Measurements from ENCODE around the gene MVD. TPM values are rescaled to one million over a fixed set of nuclear protein-coding genes. Genes with fewer than 3 reads are reported as not detected.

MVD gene
- total and polyA plus RNA-seq, 4 donors, result 39.1 to 135 (median 119) TPM

DNA sequence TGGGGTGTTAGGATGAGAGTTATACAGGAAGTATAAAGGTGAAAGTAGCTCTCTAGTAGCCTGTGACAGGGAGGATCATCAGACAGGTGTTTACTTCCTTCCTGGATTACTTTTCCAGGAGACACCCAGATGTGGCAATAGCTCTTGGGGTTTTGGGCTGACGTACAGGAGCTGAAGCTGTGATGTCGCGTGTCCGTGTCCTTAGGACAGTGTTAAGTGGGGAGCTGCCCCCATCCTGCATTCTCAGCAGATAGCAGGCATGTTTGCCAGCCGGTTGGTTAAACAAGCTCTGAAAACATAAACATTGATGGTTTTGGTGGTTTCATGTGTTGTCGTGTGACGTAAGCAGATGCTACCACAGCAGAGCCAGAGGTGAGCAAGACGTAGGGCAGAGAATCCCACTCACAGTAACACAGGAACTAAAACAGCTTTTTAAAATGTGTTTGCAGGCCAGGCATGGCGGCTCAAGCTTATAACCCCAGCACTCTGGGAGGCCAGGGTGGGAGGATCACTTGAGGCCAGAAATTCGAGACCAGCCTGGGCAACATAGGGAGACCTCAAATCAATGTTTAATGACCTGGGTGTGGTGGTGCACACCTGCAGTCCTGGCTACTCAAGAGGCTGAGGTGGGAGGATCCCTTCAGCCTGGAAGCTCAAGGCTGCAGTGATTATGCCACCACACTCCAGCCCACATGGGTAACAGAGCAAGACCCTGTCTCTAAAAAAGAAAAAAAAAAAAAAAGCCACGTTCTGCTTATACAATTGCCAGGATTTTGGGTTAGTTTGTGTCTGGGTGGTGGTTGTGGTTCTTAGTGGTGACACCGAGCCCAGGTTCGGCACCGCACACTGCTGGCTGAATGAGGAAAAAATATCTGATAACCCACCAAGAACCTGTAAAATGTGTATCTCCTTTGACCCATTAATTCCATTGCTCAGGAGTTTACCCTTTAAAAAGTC lies 42.8 kb downstream of the MVD start:
- H3K36me3 ChIP-seq (ENCODE audit: control insufficient read depth in 4 of 4, insufficient read depth in 4 of 4, low read length in 4 of 4), result peaks cover 10 to 49% (median 21%) of the 10 kb centered on the region in 4 donors
- H3K4me1 ChIP-seq (ENCODE audit: control insufficient read depth in 5 of 5, insufficient read depth in 5 of 5, low read length in 5 of 5), result peaks cover 0 to 3% (median 0%) of the 10 kb centered on the region in 5 donors
- no peaks in the 10 kb centered on the region for H3K27me3 ChIP-seq (ENCODE audit: control insufficient read depth in 3 of 3, insufficient read depth in 3 of 3, low read length in 2 of 3)
- H3K9ac ChIP-seq (ENCODE audit: insufficient read depth in 1 of 2, low read length in 2 of 2), result no peak overlapping the region
- no peak overlapping the region for H3K4me3 ChIP-seq
- no peak for DNase-seq
- no peak overlapping the region for H3K27ac ChIP-seq (ENCODE audit: low read depth in 1 of 2, low read length in 1 of 2)
- TF ChIP-seq, protein P1, sequence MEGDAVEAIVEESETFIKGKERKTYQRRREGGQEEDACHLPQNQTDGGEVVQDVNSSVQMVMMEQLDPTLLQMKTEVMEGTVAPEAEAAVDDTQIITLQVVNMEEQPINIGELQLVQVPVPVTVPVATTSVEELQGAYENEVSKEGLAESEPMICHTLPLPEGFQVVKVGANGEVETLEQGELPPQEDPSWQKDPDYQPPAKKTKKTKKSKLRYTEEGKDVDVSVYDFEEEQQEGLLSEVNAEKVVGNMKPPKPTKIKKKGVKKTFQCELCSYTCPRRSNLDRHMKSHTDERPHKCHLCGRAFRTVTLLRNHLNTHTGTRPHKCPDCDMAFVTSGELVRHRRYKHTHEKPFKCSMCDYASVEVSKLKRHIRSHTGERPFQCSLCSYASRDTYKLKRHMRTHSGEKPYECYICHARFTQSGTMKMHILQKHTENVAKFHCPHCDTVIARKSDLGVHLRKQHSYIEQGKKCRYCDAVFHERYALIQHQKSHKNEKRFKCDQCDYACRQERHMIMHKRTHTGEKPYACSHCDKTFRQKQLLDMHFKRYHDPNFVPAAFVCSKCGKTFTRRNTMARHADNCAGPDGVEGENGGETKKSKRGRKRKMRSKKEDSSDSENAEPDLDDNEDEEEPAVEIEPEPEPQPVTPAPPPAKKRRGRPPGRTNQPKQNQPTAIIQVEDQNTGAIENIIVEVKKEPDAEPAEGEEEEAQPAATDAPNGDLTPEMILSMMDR (IDR thresholded peaks at IDR 0.05; ENCODE audit: control extremely low read depth, extremely low read depth), result no peak
- ATAC-seq (ENCODE audit: insufficient read depth, low FRiP score), result no peak
- WGBS, 2 donors, result 85% methylated on average over 14 of the region's 14 CpGs
- no peaks in the 10 kb centered on the region for H3K9me3 ChIP-seq (ENCODE audit: control insufficient read depth in 4 of 4, insufficient read depth in 3 of 4, low read length in 3 of 4)

DNA sequence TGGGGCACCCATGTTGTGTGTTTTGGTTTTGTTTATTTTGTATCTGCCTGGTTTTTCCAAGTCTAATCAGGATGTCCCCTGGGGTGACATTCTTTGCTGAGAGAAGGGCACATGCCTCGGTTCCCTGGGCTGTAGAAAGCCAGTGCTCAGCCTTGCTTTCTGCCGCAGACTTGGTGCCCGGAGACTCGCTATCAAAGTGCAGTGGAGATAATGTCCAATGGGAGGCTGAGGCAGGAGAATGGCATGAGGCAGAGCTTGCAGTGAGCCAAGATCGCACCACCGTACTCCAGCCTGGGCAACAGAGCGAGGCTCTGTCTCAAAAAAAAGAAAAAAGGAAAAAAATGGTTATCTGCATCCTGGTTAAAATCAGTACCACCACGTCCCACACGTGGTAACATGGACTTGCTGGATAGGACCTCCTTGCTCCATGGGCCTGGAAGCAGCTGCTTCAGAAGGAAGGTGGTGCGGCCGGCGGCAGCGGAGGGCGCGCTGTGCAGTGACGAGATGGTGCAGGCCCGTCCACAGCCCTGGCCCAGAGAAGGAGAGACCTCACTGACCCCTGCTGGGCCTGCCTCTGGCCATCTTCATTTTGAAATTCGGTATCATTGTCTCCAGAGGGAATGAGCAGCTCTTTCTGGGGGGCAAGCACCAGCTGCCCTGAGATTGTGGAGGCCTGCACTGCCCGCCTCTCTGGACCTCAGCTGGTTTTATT lies 43.8 kb downstream of the MVD start:
- Histone ChIP-seq H3K4me3 (no peak overlapping the region), H3K4me1 (ENCODE audit: control insufficient read depth in 5 of 5, insufficient read depth in 5 of 5, low read length in 5 of 5) (peaks cover 0 to 3% (median 0%) of the 10 kb centered on the region in 5 donors), H3K27me3 (ENCODE audit: control insufficient read depth in 3 of 3, insufficient read depth in 3 of 3, low read length in 2 of 3) (no peaks in the 10 kb centered on the region), H3K36me3 (ENCODE audit: control insufficient read depth in 4 of 4, insufficient read depth in 4 of 4, low read length in 4 of 4) (peaks cover 8 to 44% (median 19%) of the 10 kb centered on the region in 4 donors), H3K27ac (ENCODE audit: low read depth in 1 of 2, low read length in 1 of 2) (no peak overlapping the region), H3K9me3 (ENCODE audit: control insufficient read depth in 4 of 4, insufficient read depth in 3 of 4, low read length in 3 of 4) (no peaks in the 10 kb centered on the region), H3K9ac (ENCODE audit: insufficient read depth in 1 of 2, low read length in 2 of 2) (no peak overlapping the region)
- ATAC-seq (ENCODE audit: insufficient read depth, low FRiP score), result no peak
- DNase-seq, result no peak
- TF ChIP-seq, protein P1 (IDR thresholded peaks at IDR 0.05; ENCODE audit: control extremely low read depth, extremely low read depth), result no peak
- 95 to 96% methylated on average over 19 of the region's 19 CpGs for WGBS, 2 donors

DNA sequence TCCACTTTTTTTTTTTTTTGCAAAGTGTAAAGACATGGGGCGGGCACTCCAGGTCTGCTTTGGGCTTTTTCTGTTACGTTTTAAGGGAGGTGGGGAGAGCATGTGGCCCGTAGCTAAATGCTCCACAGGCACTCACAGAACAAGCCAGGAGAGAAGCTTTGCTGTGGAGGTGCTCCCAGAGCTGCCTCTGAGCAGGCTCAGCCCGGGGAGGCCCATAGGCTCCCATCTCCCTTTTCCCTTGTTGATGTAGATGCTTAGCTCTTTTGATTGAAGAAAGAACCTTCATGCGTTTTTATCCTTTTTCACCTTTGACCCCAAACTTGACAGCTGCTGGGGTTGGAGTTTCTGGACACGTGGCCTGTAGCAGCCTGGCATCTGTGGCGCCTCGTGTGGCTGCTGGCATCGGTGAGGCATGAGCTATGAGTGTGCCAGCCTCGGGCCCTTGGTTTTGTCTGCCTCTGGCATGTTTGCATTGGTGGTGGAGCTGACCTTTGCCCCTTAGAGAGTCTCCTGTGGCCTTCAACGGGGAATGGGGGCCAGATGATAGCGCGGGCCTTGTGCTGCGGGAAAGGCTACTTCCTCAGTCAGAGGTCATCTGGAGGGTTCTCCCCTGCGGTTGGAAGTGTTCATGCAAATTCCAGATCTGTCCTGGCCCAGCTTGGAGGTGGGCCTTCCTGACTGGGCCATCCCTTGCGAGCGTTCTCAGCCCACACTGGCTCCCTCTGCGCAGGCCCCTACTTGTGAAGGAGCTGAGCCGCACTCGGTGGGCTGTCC lies 44.5 kb downstream of the MVD start:
- TF ChIP-seq, protein P1 (IDR thresholded peaks at IDR 0.05; ENCODE audit: control extremely low read depth, extremely low read depth), result no peak
- 88 to 90% methylated on average over 20 of the region's 20 CpGs for WGBS, 2 donors
- Histone ChIP-seq H3K9ac (ENCODE audit: insufficient read depth in 1 of 2, low read length in 2 of 2) (no peak overlapping the region), H3K27ac (ENCODE audit: low read depth in 1 of 2, low read length in 1 of 2) (no peak overlapping the region), H3K27me3 (ENCODE audit: control insufficient read depth in 3 of 3, insufficient read depth in 3 of 3, low read length in 2 of 3) (no peaks in the 10 kb centered on the region), H3K4me3 (no peak overlapping the region), H3K36me3 (ENCODE audit: control insufficient read depth in 4 of 4, insufficient read depth in 4 of 4, low read length in 4 of 4) (peaks cover 8 to 40% (median 15%) of the 10 kb centered on the region in 4 donors), H3K9me3 (ENCODE audit: control insufficient read depth in 4 of 4, insufficient read depth in 3 of 4, low read length in 3 of 4) (no peaks in the 10 kb centered on the region), H3K4me1 (ENCODE audit: control insufficient read depth in 5 of 5, insufficient read depth in 5 of 5, low read length in 5 of 5) (peaks cover 0 to 3% (median 0%) of the 10 kb centered on the region in 5 donors)
- DNase-seq (no peak), ATAC-seq (ENCODE audit: insufficient read depth, low FRiP score) (no peak)
